H1 (cell line): Measurements from ENCODE around the gene OSBPL5. TPM values are rescaled to one million over a fixed set of nuclear protein-coding genes. Genes with fewer than 3 reads are reported as not detected.

Source experiments
- CTCF ChIA-PET: fragments of 300-600 bp; sonication (Branson Sonifier 250); formaldehyde crosslinking; loops from one replicate; lab custom pipeline; 2021; ENCODE audit not compliant: partially characterized antibody; lab: Charles Lee
- POLR2A ChIA-PET: fragments of 300-600 bp; sonication (Branson Sonifier 250); formaldehyde crosslinking; loops from one replicate; lab custom pipeline; 2021; ENCODE audit warnings: inconsistent platforms; ENCODE audit not compliant: partially characterized antibody; lab: Charles Lee
- DNase-seq, 2 experiments: peaks; one replicate each; pipeline versions ENCODE4 v3.0.0 to v3.0.0-alpha.2; 2010 to 2022; ENCODE audit warnings: low spot score in 2 of 2, low read depth in 1 of 2, mixed read lengths in 1 of 2
- FAIRE-seq: peaks from 2 replicates; lab custom pipeline; 2011; peaks lifted over from hg19 to GRCh38; lab: Jason Lieb, UNC
- H2AFZ ChIP-seq: 2 replicates; pipeline ENCODE4 v1.8.1; 2012; ENCODE audit warnings: low read length, inconsistent platforms
- H2AK5ac ChIP-seq: 2 replicates; pipeline ENCODE4 v1.6.1; 2013; ENCODE audit warnings: low read depth, low read length
- H2BK120ac ChIP-seq: replicated peaks from 2 replicates; pipeline ENCODE3; 2013; ENCODE audit warnings: low read depth, low read length, inconsistent platforms
- H2BK12ac ChIP-seq: 2 replicates; pipeline ENCODE4 v1.6.1; 2013; ENCODE audit warnings: low read depth, low read length
- H2BK15ac ChIP-seq: 2 replicates; pipeline ENCODE4 v1.6.1; 2013; ENCODE audit warnings: low read length
- H2BK20ac ChIP-seq: 2 replicates; pipeline ENCODE4 v1.6.1; 2013; ENCODE audit warnings: low read length
- H2BK5ac ChIP-seq: 2 replicates; pipeline ENCODE4 v1.6.1; 2013; ENCODE audit warnings: low read depth, low read length
- H3K14ac ChIP-seq: 2 replicates; pipeline ENCODE4 v1.6.1; 2013; ENCODE audit warnings: inconsistent platforms; ENCODE audit not compliant: insufficient read length
- H3K18ac ChIP-seq: 2 replicates; pipeline ENCODE4 v1.6.1; 2013; ENCODE audit warnings: low read length; ENCODE audit errors: extremely low read depth
- H3K23ac ChIP-seq: 2 replicates; pipeline ENCODE4 v1.6.1; 2013; ENCODE audit warnings: inconsistent platforms; ENCODE audit not compliant: insufficient read length
- H3K23me2 ChIP-seq: 2 replicates; pipeline ENCODE4 v1.6.1; 2013; ENCODE audit warnings: low read depth, low read length
- H3K27ac ChIP-seq: 2 replicates; pipeline ENCODE4 v1.6.1; 2011; ENCODE audit warnings: low read depth, low read length, inconsistent platforms
- H3K27me3 ChIP-seq, 4 experiments: replicated peaks in 1 of 4; 1 replicate in 1 of 4; 2 replicates in 3 of 4; pipeline versions ENCODE4 v1.6.1 to v1.8.1; 2011 to 2013; ENCODE audit warnings: low read length in 3 of 4, mild to moderate bottlenecking in 3 of 4, inconsistent platforms in 2 of 4, mixed read lengths in 2 of 4, moderate library complexity in 1 of 4; ENCODE audit not compliant: control insufficient read depth in 3 of 4, insufficient read depth in 3 of 4; ENCODE audit errors: extremely low read depth in 1 of 4
- H3K36me3 ChIP-seq, 4 experiments: 2 replicates each; pipeline versions ENCODE4 v1.6.1 to v1.8.1; 2011 to 2013; ENCODE audit warnings: mild to moderate bottlenecking in 4 of 4, low read length in 3 of 4, moderate library complexity in 2 of 4, control low read depth in 1 of 4, inconsistent platforms in 1 of 4; ENCODE audit not compliant: insufficient read depth in 4 of 4, control insufficient read depth in 2 of 4
- H3K4ac ChIP-seq: replicated peaks from 2 replicates; pipeline ENCODE3; 2013; ENCODE audit warnings: low read length, low read depth, mixed read lengths, inconsistent platforms; ENCODE audit not compliant: insufficient read length
- H3K4me1 ChIP-seq, 4 experiments: replicated peaks in 1 of 4; 1 replicate in 1 of 4; 2 replicates in 3 of 4; pipeline versions ENCODE4 v1.6.1 to v1.8.1; 2011 to 2013; ENCODE audit warnings: low read length in 3 of 4, inconsistent platforms in 2 of 4, mixed read lengths in 1 of 4; ENCODE audit not compliant: insufficient read depth in 4 of 4, control insufficient read depth in 3 of 4
- H3K4me2 ChIP-seq, 2 experiments: 2 replicates each; pipeline versions ENCODE4 v1.6.1 to v1.8.1; 2011 to 2013; ENCODE audit warnings: low read depth in 2 of 2, low read length in 2 of 2, control low read depth in 1 of 2, inconsistent platforms in 1 of 2, mild to moderate bottlenecking in 1 of 2; ENCODE audit not compliant: insufficient read depth in 1 of 2
- H3K4me3 ChIP-seq, 4 experiments: fragments of 200-600, 300-600 bp in 1 of 4; sonication (generic), shearing (Covaris generic), sonication (Bioruptor Twin) in 1 of 4; 2 replicates each; pipeline versions ENCODE4 v1.5.1 to v1.8.1; 2011 to 2016; ENCODE audit warnings: low read length in 4 of 4, low read depth in 3 of 4, control low read depth in 2 of 4, inconsistent platforms in 2 of 4, mild to moderate bottlenecking in 2 of 4, mixed read lengths in 1 of 4, moderate library complexity in 1 of 4; ENCODE audit not compliant: insufficient read depth in 2 of 4; ENCODE audit errors: extremely low read depth in 1 of 4
- H3K56ac ChIP-seq: replicated peaks from 2 replicates; pipeline ENCODE3; 2013; ENCODE audit warnings: low read depth, mild to moderate bottlenecking, mixed read lengths, low read length, inconsistent platforms; ENCODE audit not compliant: insufficient read length
- H3K79me1 ChIP-seq: 2 replicates; pipeline ENCODE4 v1.6.1; 2013; ENCODE audit warnings: low read depth, low read length, control low read depth
- H3K79me2 ChIP-seq, 2 experiments: 2 replicates each; pipeline versions ENCODE4 v1.6.1 to v1.8.1; 2012 to 2013; ENCODE audit warnings: low read length in 2 of 2, mild to moderate bottlenecking in 2 of 2, inconsistent platforms in 1 of 2; ENCODE audit not compliant: insufficient read depth in 2 of 2, control insufficient read depth in 1 of 2
- H3K9ac ChIP-seq, 4 experiments: replicated peaks in 1 of 4; 1 replicate in 1 of 4; 2 replicates in 3 of 4; pipeline versions ENCODE4 v1.6.1 to v1.8.1; 2011 to 2013; ENCODE audit warnings: low read depth in 3 of 4, low read length in 3 of 4, control low read depth in 2 of 4, mild to moderate bottlenecking in 2 of 4, moderate library complexity in 2 of 4, inconsistent platforms in 1 of 4; ENCODE audit errors: extremely low read depth in 1 of 4
- H3K9me3 ChIP-seq, 2 experiments: 2 replicates each; pipeline versions ENCODE4 v1.6.1 to v1.8.1; 2012 to 2013; ENCODE audit warnings: mild to moderate bottlenecking in 2 of 2, moderate library complexity in 2 of 2, control low read depth in 1 of 2, inconsistent platforms in 1 of 2, low read depth in 1 of 2, low read length in 1 of 2, mixed read lengths in 1 of 2; ENCODE audit not compliant: insufficient read depth in 2 of 2
- H4K20me1 ChIP-seq, 2 experiments: replicated peaks in 1 of 2; 2 replicates each; pipeline versions ENCODE3 to v1.8.1; 2011 to 2013; ENCODE audit warnings: inconsistent platforms in 2 of 2, low read length in 2 of 2, mild to moderate bottlenecking in 1 of 2; ENCODE audit not compliant: insufficient read depth in 2 of 2, control insufficient read depth in 1 of 2
- H4K5ac ChIP-seq: 2 replicates; pipeline ENCODE4 v1.6.1; 2013; ENCODE audit warnings: low read length, low read depth, mixed read lengths, inconsistent platforms; ENCODE audit not compliant: insufficient read length
- H4K8ac ChIP-seq: 2 replicates; pipeline ENCODE4 v1.8.0; 2013; ENCODE audit warnings: mild to moderate bottlenecking, moderate library complexity, low read length, inconsistent platforms; ENCODE audit not compliant: insufficient read depth; ENCODE audit errors: extremely low read depth
- H4K91ac ChIP-seq: replicated peaks from 2 replicates; pipeline ENCODE3; 2013; ENCODE audit warnings: low read length, mixed read lengths, inconsistent platforms; ENCODE audit not compliant: insufficient read length
- CHD1 ChIP-seq: IDR thresholded peaks from 2 replicates; pipeline ENCODE4 v1.6.1; 2012; ENCODE audit warnings: low read depth, low read length, improper control_type of control experiment
- HDAC2 ChIP-seq, 2 experiments: fragments of 300-600 bp in 1 of 2; sonication (generic) in 1 of 2; IDR thresholded peaks; 2 replicates each; pipeline ENCODE4 v1.6.1; 2011 to 2012; ENCODE audit warnings: low read depth in 2 of 2, low read length in 2 of 2, mild to moderate bottlenecking in 2 of 2, moderate library complexity in 2 of 2, borderline replicate concordance in 1 of 2, inconsistent platforms in 1 of 2
- SIN3A ChIP-seq, 2 experiments: IDR thresholded peaks in 1 of 2; conservative IDR thresholded peaks in 1 of 2; 2 replicates each; pipeline ENCODE4 v1.6.1; 2011 to 2012; ENCODE audit warnings: low read length in 2 of 2, improper control_type of control experiment in 1 of 2, low read depth in 1 of 2, mild to moderate bottlenecking in 1 of 2
- WGBS, 2 experiments: shearing (Covaris generic) in 1 of 2; methylation state at CpG; one replicate each; pipeline versions ENCODE4 v1.1.6 to v1.1.7; 2013 to 2015; ENCODE audit warnings: low lambda C conversion rate in 2 of 2, mixed read lengths in 2 of 2, inconsistent platforms in 1 of 2, low coverage in 1 of 2, missing lambda C conversion rate in 1 of 2; ENCODE audit not compliant: insufficient replicate concordance in 2 of 2, insufficient coverage in 1 of 2, insufficient read length in 1 of 2; ENCODE audit errors: extremely low coverage in 1 of 2, missing lambda C conversion rate in 1 of 2; 5-methylcytosine and 5-hydroxymethylcytosine counted together
- polyA plus RNA-seq, 7 experiments: library from polyadenylated mRNA; depleted of rRNA in 3 of 7; stranded (reverse) in 5 of 7; unstranded in 2 of 7; fragments of >200 nt in 5 of 7; fragments of 200-250 nt in 2 of 7; gene quantifications; 1 replicate in 5 of 7; 2 replicates in 1 of 7; 4 replicates in 1 of 7; pipeline versions ENCODE4 v1.2.1 to v1.2.3, GENCODE V29; 2011 to 2013; ENCODE audit warnings: missing spikeins in 2 of 7, mixed read lengths in 2 of 7
- total RNA-seq: library from RNA; stranded (reverse); fragmentation: NEBNext Ultra II Directional; extraction: Animal tissue kit (Norgen Biotek cat#: 25700); gene quantifications from 2 replicates; pipeline ENCODE4 v1.2.1, GENCODE V29; 2021

The OSBPL5 gene
- total and polyA plus RNA-seq, 2 of the 8 experiments (the other 6 are each of a cell fraction or from before 2014, with no cell fraction given): 3.4 to 9.9 TPM

- Histone ChIP-seq H3K18ac (no peak overlapping the region), H2BK20ac (no peak overlapping the region), H3K9me3 (no peaks in the 10 kb centered on the region), H3K14ac (no peak overlapping the region), H2BK5ac (no peak overlapping the region), H4K8ac (no peak overlapping the region), H4K5ac (no peak overlapping the region), H4K20me1 (peaks cover 0 to 10% of the 10 kb centered on the region in 2 experiments), H3K4me2 (no peak overlapping the region), H4K91ac (no peak overlapping the region), H2BK120ac (no peak overlapping the region), H3K27me3 (peaks cover 10 to 40% (median 31%) of the 10 kb centered on the region in 4 experiments), H3K79me2 (no peaks in the 10 kb centered on the region), H2BK12ac (no peak overlapping the region), H3K79me1 (no peaks in the 10 kb centered on the region), H3K27ac (no peak overlapping the region), H3K4ac (no peak overlapping the region), H3K36me3 (no peaks in the 10 kb centered on the region), H3K9ac (no peak overlapping the region), H3K56ac (peak overlapping the region; percentile 93), H2AK5ac (peak overlapping the region; percentile 46; the same call in 1 of the 2 replicates), H3K4me3 (no peak overlapping the region), H2BK15ac (no peak overlapping the region), H3K23ac (no peak overlapping the region), H3K23me2 (peaks cover 19% of the 10 kb centered on the region), H3K4me1 (peaks cover 0 to 4% (median under 1%) of the 10 kb centered on the region in 4 experiments; a peak in 6 of 7 replicates), H2AFZ (no peak overlapping the region)
- DNase-seq (no peak), FAIRE-seq (no peak)
- 96% methylated on average over 1 of the region's 1 CpG; no CpG with 5 or more reads in 1 of the 2 experiments for WGBS, 2 experiments
- CTCF ChIA-PET: interaction anchor here (1.0 to 2.5 kb wide), 7 partner anchors 10 to 97 kb away, joined by 3 to 13 read pairs (median 4); no protein-coding TSS in a partner anchor
- POLR2A ChIA-PET: interaction anchor here (1.0 kb wide), 1 partner anchor 30 kb away, joined by 3 read pairs; no protein-coding TSS in a partner anchor
- TF ChIP-seq HDAC2 (IDR thresholded peaks at IDR 0.05; ENCODE audit: borderline replicate concordance in 1 of 2, low read depth in 2 of 2, low read length in 2 of 2) (no peak), SIN3A (conservative IDR thresholded peaks at IDR 0.05 in 1 of 2, IDR thresholded peaks at IDR 0.05 in 1 of 2; ENCODE audit: low read depth in 1 of 2, low read length in 2 of 2) (no peak), CHD1 (no peak)
Measured at GRCh38 chr11:3206922-3207204, 41.8 kb upstream of the OSBPL5 start.
